IPS DF 6.9 (cell line): ENCODE results near the gene ABR.

Experiments used
- DNase-seq: peaks from one replicate; pipeline ENCODE4 v3.0.0-alpha.2; 2013; ENCODE audit warnings: low read depth, low spot score
- H3K27ac ChIP-seq: one replicate; pipeline ENCODE4 v1.5.1; 2013; ENCODE audit warnings: low read length, control low read depth
- H3K27me3 ChIP-seq: 2 replicates; pipeline ENCODE4 v1.6.1; 2013; ENCODE audit warnings: mild to moderate bottlenecking, low read length; ENCODE audit not compliant: control insufficient read depth, insufficient read depth
- H3K36me3 ChIP-seq: 2 replicates; pipeline ENCODE4 v1.6.1; 2013; ENCODE audit warnings: low read length; ENCODE audit not compliant: control insufficient read depth, insufficient read depth
- H3K4me1 ChIP-seq: 2 replicates; pipeline ENCODE4 v1.6.1; 2013; ENCODE audit warnings: low read length; ENCODE audit not compliant: control insufficient read depth, insufficient read depth
- H3K4me3 ChIP-seq: 2 replicates; pipeline ENCODE4 v1.5.1; 2013; ENCODE audit warnings: mild to moderate bottlenecking, low read length
- H3K9me3 ChIP-seq: 2 replicates; pipeline ENCODE4 v1.6.1; 2013; ENCODE audit warnings: low read length, inconsistent platforms; ENCODE audit not compliant: control insufficient read depth, insufficient read depth
- WGBS: extraction: QIAGEN DNeasy Blood & Tissue Kit; methylation state at CpG from one replicate; pipeline ENCODE4 v1.1.7; 2013; ENCODE audit warnings: mixed read lengths, missing lambda C conversion rate; ENCODE audit not compliant: insufficient read length, insufficient coverage; 5-methylcytosine and 5-hydroxymethylcytosine counted together

The ABR gene

DNA sequence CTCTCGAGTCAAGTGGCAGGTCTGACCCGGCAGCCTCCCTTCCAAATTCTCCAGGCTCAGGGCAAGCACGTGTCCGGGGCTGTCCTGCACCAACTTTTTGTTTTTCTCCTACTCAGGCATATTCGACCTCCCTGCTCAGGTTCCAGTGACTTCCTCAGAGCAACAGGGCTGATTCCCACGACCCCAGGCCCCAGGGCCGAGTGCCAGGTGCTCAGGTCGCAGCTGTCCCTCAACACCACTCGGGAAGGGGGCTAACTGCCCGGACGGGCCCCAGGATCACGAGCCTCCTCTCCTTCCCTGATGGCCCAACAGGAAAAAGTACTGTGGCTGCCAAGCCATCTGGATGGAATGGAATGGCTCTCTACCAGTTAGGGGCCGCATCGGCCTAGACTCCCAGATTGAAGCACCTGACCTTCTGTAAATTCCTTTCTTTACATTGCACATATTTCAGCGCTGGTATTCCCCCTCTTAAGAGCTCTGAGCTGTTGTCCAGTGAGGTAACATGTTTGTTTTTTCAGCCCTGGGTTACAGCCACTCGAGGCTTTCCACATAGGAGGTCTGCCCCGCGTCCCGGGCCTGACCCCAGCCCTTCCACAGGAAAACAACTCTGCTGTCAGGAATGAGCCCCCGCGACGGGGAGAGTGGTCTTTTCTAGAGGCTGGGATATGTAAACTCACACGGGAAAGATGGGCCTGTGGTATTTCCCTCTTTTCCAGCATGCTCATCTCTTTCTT is 225.2 kb downstream of the ABR start:
- peaks cover 2% of the 10 kb centered on the region for H3K4me1 ChIP-seq
- WGBS: no CpG with 5 or more reads among the region's 23 CpGs
- DNase-seq: no peak
- H3K27me3 ChIP-seq: no peaks in the 10 kb centered on the region
- H3K27ac ChIP-seq: no peak overlapping the region
- no peak overlapping the region for H3K4me3 ChIP-seq
- no peaks in the 10 kb centered on the region for H3K9me3 ChIP-seq
- H3K36me3 ChIP-seq: no peaks in the 10 kb centered on the region

DNA sequence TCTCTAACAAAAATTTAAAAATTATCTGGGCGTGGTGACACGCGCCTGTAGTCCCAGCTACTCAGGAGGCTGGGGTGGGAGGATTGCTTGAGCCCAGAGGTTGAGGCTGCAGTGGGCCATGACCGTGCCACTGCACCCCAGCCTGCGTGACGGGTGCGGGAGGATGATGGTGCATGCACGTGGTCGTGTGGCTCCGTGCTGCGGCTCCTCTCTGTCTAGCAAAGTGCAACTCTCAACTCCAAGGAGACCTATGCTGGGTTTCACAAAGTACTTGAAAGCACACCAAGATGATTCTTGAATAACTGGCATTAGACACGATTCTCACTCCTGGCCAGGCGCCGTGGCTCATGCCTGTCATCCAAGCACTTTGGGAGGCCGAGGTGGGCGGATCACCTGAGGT is 226.0 kb downstream of the ABR start:
- Histone ChIP-seq H3K27me3 (no peaks in the 10 kb centered on the region), H3K9me3 (no peaks in the 10 kb centered on the region), H3K27ac (no peak overlapping the region), H3K4me3 (no peak overlapping the region), H3K36me3 (no peaks in the 10 kb centered on the region), H3K4me1 (peaks cover 2% of the 10 kb centered on the region)
- whole genome bisulfite sequencing: no CpG with 5 or more reads among the region's 16 CpGs
- no peak for DNase-seq
